T-cell (primary cell): ENCODE results near the gene ZNF91. TPM values are rescaled to one million over a fixed set of nuclear protein-coding genes. Genes with fewer than 3 reads are reported as not detected.

Experiments used
- ATAC-seq, 4 experiments: fragments of 200-7000 bp in 3 of 4; fragments of 150-1000 bp in 1 of 4; cut with Tn5 transposase; replicated peaks in 1 of 4; 1 replicate in 3 of 4; 2 replicates in 1 of 4; pipeline ENCODE4 v1.10.0; 2021; ENCODE audit warnings: moderate library complexity in 3 of 4, mild to moderate bottlenecking in 2 of 4, moderate number of reproducible peaks in 1 of 4
- CTCF ChIA-PET, 2 donors: fragments of 300-600 bp; sonication (Branson Sonifier 250); formaldehyde crosslinking; loops; one replicate each; lab custom pipeline; 2022; ENCODE audit warnings: antibody characterized with exemption in 2 of 2; lab: Charles Lee
- POLR2A ChIA-PET, 2 donors: fragments of 300-600 bp; sonication (Branson Sonifier 250); formaldehyde crosslinking; loops; one replicate each; lab custom pipeline; 2022; ENCODE audit warnings: antibody characterized with exemption in 2 of 2; lab: Charles Lee
- DNase-seq, 35 experiments: peaks; one replicate each; pipeline versions ENCODE4 v3.0.0 to v3.0.0-alpha.2; 2013 to 2023
- H3K27ac ChIP-seq: one replicate; pipeline ENCODE4 v1.5.1; 2013; ENCODE audit warnings: low read length
- H3K27me3 ChIP-seq, 2 experiments: replicated peaks in 1 of 2; 1 replicate in 1 of 2; 2 replicates in 1 of 2; pipeline versions ENCODE4 v1.6.1 to v1.7.0; 2013; ENCODE audit warnings: low read length in 1 of 2, mixed read lengths in 1 of 2; ENCODE audit not compliant: control insufficient read depth in 2 of 2, insufficient read depth in 2 of 2; ENCODE audit errors: extremely low read depth in 1 of 2
- H3K36me3 ChIP-seq, 2 donors: 1 replicate in 1 of 2; 2 replicates in 1 of 2; pipeline versions ENCODE4 v1.6.1 to v1.7.0; 2013; ENCODE audit warnings: low read length in 1 of 2; ENCODE audit not compliant: control insufficient read depth in 2 of 2, insufficient read depth in 1 of 2; ENCODE audit errors: extremely low read depth in 1 of 2
- H3K4me1 ChIP-seq, 2 experiments: 1 replicate in 1 of 2; 2 replicates in 1 of 2; pipeline versions ENCODE4 v1.6.1 to v1.7.0; 2013; ENCODE audit warnings: low read length in 2 of 2, mixed read lengths in 1 of 2; ENCODE audit not compliant: insufficient read depth in 2 of 2, control insufficient read depth in 1 of 2; ENCODE audit errors: extremely low read depth in 1 of 2
- H3K4me3 ChIP-seq, 2 donors: 1 replicate in 1 of 2; 2 replicates in 1 of 2; pipeline versions ENCODE4 v1.5.1 to v1.7.0; 2013; ENCODE audit warnings: mild to moderate bottlenecking in 2 of 2, low read length in 1 of 2, moderate library complexity in 1 of 2; ENCODE audit not compliant: control insufficient read depth in 1 of 2; ENCODE audit errors: extremely low read depth in 1 of 2
- H3K9me3 ChIP-seq: 2 replicates; pipeline ENCODE4 v1.7.0; 2013
- H3K27ac Mint-ChIP-seq, 2 donors: one replicate each; pipeline ENCODE4 v1.8.0; 2020 to 2021; ENCODE audit warnings: mild to moderate bottlenecking in 2 of 2, mixed read lengths in 2 of 2
- H3K27me3 Mint-ChIP-seq, 2 donors: one replicate each; pipeline ENCODE4 v1.8.0; 2021 to 2022; ENCODE audit warnings: mixed read lengths in 2 of 2
- H3K36me3 Mint-ChIP-seq: one replicate; pipeline ENCODE4 v1.8.0; 2021; ENCODE audit warnings: mixed read lengths
- H3K4me1 Mint-ChIP-seq, 3 donors: one replicate each; pipeline ENCODE4 v1.8.0; 2020 to 2022; ENCODE audit warnings: mixed read lengths in 3 of 3, mild to moderate bottlenecking in 1 of 3
- H3K4me3 Mint-ChIP-seq, 3 donors: one replicate each; pipeline ENCODE4 v1.8.0; 2020 to 2022; ENCODE audit warnings: mild to moderate bottlenecking in 3 of 3, mixed read lengths in 3 of 3, moderate library complexity in 3 of 3
- H3K9me3 Mint-ChIP-seq, 3 donors: one replicate each; pipeline ENCODE4 v1.8.0; 2020 to 2022; ENCODE audit warnings: mixed read lengths in 3 of 3
- WGBS: methylation state at CpG from one replicate; pipeline ENCODE4 v1.1.5; 2013; ENCODE audit warnings: missing lambda C conversion rate; ENCODE audit not compliant: insufficient coverage; 5-methylcytosine and 5-hydroxymethylcytosine counted together
- total RNA-seq, 35 experiments: library from RNA in 6 of 35; stranded (reverse) in 6 of 35; fragments of 120-200 nt in 1 of 35; gene quantifications; one replicate each; pipeline versions ENCODE4 v1.2.1 to v1.2.4 and lab custom pipeline; 2013 to 2026

The ZNF91 gene
- total RNA-seq, 5 donors from 2014 or later (not counting 1 experiment from before 2014, with no cell fraction given): 76.0 to 103 (median 80.4) TPM

GRCh38 chr19:23409392-23410048 lies 14.2 kb upstream of the ZNF91 start:
- Histone ChIP-seq H3K4me3 (no peak overlapping the region), H3K4me1 (no peaks in the 10 kb centered on the region), H3K9me3 (no peaks in the 10 kb centered on the region), H3K27me3 (no peaks in the 10 kb centered on the region), H3K27ac (no peak overlapping the region), H3K36me3 (no peaks in the 10 kb centered on the region)
- ChIA-PET CTCF (interaction anchor here in 1 of 2 donors (0.6 kb wide), 1 partner anchor 638 kb away, joined by 5 read pairs; no protein-coding TSS in a partner anchor), POLR2A (interaction anchor here in 1 of 2 donors (0.6 kb wide), 1 partner anchor 31 kb away, joined by 5 read pairs; no protein-coding TSS in a partner anchor)
- ATAC-seq: no peak
- no peak for DNase-seq
- Mint-ChIP-seq H3K4me1 (peaks cover 0 to 1% (median 0%) of the 10 kb centered on the region in 3 donors), H3K9me3 (no peaks in the 10 kb centered on the region), H3K27ac (no peak overlapping the region), H3K36me3 (no peaks in the 10 kb centered on the region), H3K4me3 (no peak overlapping the region), H3K27me3 (peaks cover 6 to 8% of the 10 kb centered on the region in 2 donors)
- WGBS: 91% methylated on average over 11 of the region's 21 CpGs

DNA sequence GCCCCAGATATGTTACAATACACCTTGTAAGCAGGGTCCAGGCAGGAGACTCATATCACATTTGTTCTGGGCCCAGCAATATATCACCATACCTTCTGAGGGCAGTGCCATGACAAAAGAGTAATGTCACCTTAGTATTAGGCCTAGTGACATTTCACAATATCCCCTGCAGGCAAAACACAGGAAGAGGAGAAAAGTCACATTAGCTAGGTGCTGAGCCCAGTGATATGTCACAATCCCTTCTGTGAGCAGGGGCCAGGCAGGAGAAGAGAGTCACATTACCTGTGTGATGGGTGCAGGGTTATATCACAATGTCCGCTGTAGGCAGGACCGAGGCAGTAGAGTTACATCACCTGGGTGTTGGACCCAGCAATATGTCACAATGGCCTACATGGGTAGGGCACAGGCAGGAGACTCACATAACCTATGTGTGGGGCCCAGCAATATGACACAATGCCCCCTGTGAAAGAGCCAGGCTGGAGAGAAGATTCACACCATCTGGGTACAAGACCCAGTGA lies 12.4 kb upstream of the ZNF91 start:
- ChIA-PET POLR2A (no interaction called here), CTCF (no interaction called here)
- no peak for ATAC-seq
- Histone ChIP-seq H3K36me3 (no peaks in the 10 kb centered on the region), H3K4me3 (no peak overlapping the region), H3K27ac (no peak overlapping the region), H3K9me3 (no peaks in the 10 kb centered on the region), H3K27me3 (no peaks in the 10 kb centered on the region), H3K4me1 (no peaks in the 10 kb centered on the region)
- Mint-ChIP-seq H3K27ac (no peak overlapping the region), H3K4me3 (no peak overlapping the region), H3K36me3 (no peaks in the 10 kb centered on the region), H3K4me1 (no peaks in the 10 kb centered on the region), H3K27me3 (no peaks in the 10 kb centered on the region), H3K9me3 (no peaks in the 10 kb centered on the region)
- 92% methylated on average over 2 of the region's 2 CpGs for WGBS
- no peak for DNase-seq

DNA sequence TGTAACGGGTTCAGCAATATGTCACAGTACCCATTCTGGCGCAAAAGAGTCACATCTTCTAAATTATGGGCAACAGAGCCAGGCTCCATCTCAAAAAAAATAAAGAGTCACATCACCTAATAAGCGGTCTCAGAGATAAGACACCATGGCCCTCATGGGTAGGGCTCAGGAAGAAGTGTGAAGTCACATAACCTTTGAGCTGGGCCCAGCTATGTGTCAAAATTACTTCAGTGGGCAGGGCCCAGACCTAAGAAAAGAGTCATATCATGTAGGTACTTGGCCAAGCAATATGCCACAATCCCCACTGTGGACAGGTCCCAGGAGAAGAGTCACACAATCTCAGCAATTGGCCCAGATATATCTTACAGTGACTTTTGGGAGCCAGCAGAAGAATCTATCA lies 11.4 kb upstream of the ZNF91 start:
- Histone ChIP-seq H3K27ac (no peak overlapping the region), H3K27me3 (no peaks in the 10 kb centered on the region), H3K36me3 (no peaks in the 10 kb centered on the region), H3K9me3 (no peaks in the 10 kb centered on the region), H3K4me1 (no peaks in the 10 kb centered on the region), H3K4me3 (no peak overlapping the region)
- ATAC-seq (no peak), DNase-seq (no peak)
- Mint-ChIP-seq H3K4me1 (no peaks in the 10 kb centered on the region), H3K9me3 (no peaks in the 10 kb centered on the region), H3K36me3 (no peaks in the 10 kb centered on the region), H3K4me3 (no peak overlapping the region), H3K27ac (no peak overlapping the region), H3K27me3 (no peaks in the 10 kb centered on the region)
- 78% methylated on average over 1 of the region's 3 CpGs for WGBS
- POLR2A ChIA-PET: no interaction called here
- CTCF ChIA-PET: no interaction called here

DNA sequence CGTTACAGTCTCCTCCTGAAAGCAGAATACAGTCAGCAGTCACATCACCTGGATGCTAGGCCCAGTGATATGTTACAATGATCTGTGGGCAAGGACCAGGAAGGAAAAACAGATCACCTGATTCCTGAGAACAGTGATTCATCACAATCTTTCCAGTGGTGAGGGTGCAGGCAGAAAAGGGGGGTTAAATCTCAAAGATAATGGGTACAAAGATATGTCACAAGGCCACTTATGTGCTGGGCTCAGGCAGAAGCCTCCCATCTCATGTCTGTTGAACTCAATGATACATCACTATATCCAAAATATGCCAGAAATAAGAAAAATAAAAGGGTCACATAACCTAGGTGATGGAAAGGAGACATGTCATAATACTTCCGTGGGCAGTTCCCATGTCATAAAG lies 10.8 kb upstream of the ZNF91 start:
- Histone ChIP-seq H3K27me3 (no peaks in the 10 kb centered on the region), H3K4me3 (no peak overlapping the region), H3K4me1 (no peaks in the 10 kb centered on the region), H3K27ac (no peak overlapping the region), H3K9me3 (no peaks in the 10 kb centered on the region), H3K36me3 (no peaks in the 10 kb centered on the region)
- H3K4me1 Mint-ChIP-seq: no peaks in the 10 kb centered on the region
- H3K4me3 Mint-ChIP-seq: no peak overlapping the region
- no CpG with 5 or more reads among the region's 2 CpGs for WGBS
- DNase-seq (no peak), ATAC-seq (no peak)
- H3K36me3 Mint-ChIP-seq: no peaks in the 10 kb centered on the region
- H3K9me3 Mint-ChIP-seq: no peaks in the 10 kb centered on the region
- no peaks in the 10 kb centered on the region for H3K27me3 Mint-ChIP-seq
- ChIA-PET POLR2A (no interaction called here), CTCF (no interaction called here)
- H3K27ac Mint-ChIP-seq: no peak overlapping the region

- H3K4me3 ChIP-seq: no peak overlapping the region
- 83% methylated on average over 1 of the region's 1 CpG for WGBS
- H3K9me3 Mint-ChIP-seq: no peaks in the 10 kb centered on the region
- H3K9me3 ChIP-seq: no peaks in the 10 kb centered on the region
- no peaks in the 10 kb centered on the region for H3K36me3 Mint-ChIP-seq
- H3K27me3 ChIP-seq: no peaks in the 10 kb centered on the region
- H3K4me1 ChIP-seq: no peaks in the 10 kb centered on the region
- no peak overlapping the region for H3K27ac ChIP-seq
- H3K4me1 Mint-ChIP-seq: no peaks in the 10 kb centered on the region
- H3K27me3 Mint-ChIP-seq: no peaks in the 10 kb centered on the region
- H3K27ac Mint-ChIP-seq: no peak overlapping the region
- no peak for DNase-seq
- ChIA-PET POLR2A (no interaction called here), CTCF (interaction anchor here in 1 of 2 donors (0.6 kb wide), 1 partner anchor 33 kb away, joined by 3 read pairs; no protein-coding TSS in a partner anchor)
- H3K36me3 ChIP-seq: no peaks in the 10 kb centered on the region
- H3K4me3 Mint-ChIP-seq: no peak overlapping the region
- no peak for ATAC-seq
These were observed 9.4 kb upstream of the ZNF91 start for GRCh38 chr19:23404676-23405075.

DNA sequence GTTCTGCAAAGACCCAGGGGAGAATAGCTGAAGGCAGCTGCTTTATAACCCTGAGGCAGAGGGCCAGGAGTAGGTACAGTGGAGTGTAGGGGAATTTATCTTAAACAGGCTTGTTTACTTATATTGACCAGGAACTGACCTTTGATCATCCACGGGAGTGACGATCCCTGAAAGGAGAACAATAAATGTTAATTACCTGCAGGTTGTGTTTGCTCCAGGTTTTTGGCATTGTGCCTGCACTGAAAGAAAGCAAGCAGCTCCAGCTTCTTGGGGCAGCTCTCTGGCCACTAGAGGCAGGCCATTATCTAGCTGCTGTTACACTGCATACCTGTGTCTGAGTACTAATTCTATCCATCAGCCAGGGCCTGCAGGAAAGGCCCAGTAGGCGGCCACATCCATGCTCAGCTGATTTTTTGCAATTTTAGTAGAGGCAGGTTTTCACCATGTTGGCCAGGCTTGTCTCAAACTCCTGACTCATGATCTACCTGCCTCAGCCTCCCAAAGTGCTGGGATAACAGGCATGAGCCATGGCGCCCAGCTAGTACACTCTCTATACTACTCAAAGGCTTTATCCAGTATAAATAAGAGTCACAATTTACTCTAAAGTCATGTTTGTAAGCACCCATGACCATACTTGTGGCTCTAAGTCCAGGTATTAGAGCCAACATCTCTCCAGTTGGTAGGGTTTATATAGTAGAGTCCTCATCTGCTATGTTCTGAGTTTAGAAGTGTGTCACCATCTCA lies 8.5 kb upstream of the ZNF91 start:
- H3K4me3 Mint-ChIP-seq: no peak overlapping the region
- CTCF ChIA-PET: no interaction called here
- no peaks in the 10 kb centered on the region for H3K4me1 Mint-ChIP-seq
- no peak for DNase-seq
- 100% methylated on average over 3 of the region's 4 CpGs for WGBS
- H3K27ac Mint-ChIP-seq: no peak overlapping the region
- no peak for ATAC-seq
- no peaks in the 10 kb centered on the region for H3K36me3 ChIP-seq
- H3K27me3 Mint-ChIP-seq: no peaks in the 10 kb centered on the region
- H3K27ac ChIP-seq: no peak overlapping the region
- no peak overlapping the region for H3K4me3 ChIP-seq
- POLR2A ChIA-PET: no interaction called here
- H3K9me3 ChIP-seq: no peaks in the 10 kb centered on the region
- no peaks in the 10 kb centered on the region for H3K9me3 Mint-ChIP-seq
- no peaks in the 10 kb centered on the region for H3K27me3 ChIP-seq
- no peaks in the 10 kb centered on the region for H3K36me3 Mint-ChIP-seq
- no peaks in the 10 kb centered on the region for H3K4me1 ChIP-seq
